ENCODE results near the gene CHMP6.

DNA sequence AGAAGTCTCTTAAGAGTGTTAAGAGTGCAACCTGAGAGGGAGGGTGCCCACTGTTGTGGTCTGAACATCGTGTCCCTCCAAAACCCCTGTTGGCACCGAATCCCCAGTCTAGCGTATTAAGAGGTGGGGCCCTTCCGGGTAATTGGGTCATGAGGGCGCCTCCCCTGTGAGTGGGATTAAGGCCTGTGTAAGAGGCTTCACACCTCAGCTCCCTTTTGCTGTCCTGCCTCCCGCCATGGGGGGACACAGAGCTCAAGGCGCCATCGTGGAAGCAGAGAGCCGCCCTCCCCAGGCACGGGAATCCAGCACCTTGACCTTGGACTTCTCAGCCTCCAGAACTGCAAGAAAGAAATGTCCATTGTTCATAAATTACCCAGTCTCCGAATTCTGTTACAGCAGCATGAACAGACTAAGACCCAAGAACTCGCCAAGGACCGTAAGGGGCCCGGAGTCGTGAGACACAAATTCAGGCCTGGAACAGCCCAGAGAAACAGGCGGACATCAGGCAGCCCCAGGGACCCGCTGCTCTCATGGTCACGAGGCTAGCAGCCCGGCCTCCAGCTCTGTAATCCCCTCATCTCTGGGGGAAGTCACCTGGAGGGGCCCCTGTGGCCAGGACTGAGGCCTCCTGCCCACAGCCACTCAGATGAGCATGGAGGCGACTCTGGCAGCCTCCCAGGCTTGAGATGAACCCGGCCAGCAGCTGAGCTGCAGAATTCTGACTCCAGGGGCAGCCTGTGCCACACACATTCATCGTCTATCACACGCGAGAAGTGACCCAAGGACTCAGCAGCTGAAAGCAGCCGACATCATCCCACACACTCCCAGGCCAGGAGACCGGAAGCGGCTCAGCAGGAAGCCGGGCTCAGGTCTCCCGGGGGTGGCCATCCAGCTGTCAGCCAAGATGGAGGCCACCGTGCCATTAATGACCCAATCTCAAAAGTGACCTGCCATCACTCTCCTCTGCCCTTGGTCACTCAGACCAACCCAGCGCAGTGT lies 12.8 kb upstream of the CHMP6 start:
- TF ChIP-seq, protein P1, sequence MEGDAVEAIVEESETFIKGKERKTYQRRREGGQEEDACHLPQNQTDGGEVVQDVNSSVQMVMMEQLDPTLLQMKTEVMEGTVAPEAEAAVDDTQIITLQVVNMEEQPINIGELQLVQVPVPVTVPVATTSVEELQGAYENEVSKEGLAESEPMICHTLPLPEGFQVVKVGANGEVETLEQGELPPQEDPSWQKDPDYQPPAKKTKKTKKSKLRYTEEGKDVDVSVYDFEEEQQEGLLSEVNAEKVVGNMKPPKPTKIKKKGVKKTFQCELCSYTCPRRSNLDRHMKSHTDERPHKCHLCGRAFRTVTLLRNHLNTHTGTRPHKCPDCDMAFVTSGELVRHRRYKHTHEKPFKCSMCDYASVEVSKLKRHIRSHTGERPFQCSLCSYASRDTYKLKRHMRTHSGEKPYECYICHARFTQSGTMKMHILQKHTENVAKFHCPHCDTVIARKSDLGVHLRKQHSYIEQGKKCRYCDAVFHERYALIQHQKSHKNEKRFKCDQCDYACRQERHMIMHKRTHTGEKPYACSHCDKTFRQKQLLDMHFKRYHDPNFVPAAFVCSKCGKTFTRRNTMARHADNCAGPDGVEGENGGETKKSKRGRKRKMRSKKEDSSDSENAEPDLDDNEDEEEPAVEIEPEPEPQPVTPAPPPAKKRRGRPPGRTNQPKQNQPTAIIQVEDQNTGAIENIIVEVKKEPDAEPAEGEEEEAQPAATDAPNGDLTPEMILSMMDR (IDR thresholded peaks at IDR 0.05), result no peak
- TF ChIP-seq ZFX (IDR thresholded peaks at IDR 0.05; ENCODE audit: borderline replicate concordance), result no peak

All from 22Rv1 (cell line).